Gastrocnemius medialis (tissue), 4 donors: ENCODE data around the gene TFCP2L1. TPM values are rescaled to one million over a fixed set of nuclear protein-coding genes. Genes with fewer than 3 reads are reported as not detected.

Experiments
- ATAC-seq, 2 donors: fragments of 150-250 bp; one replicate each; pipeline ENCODE4 v1.9.1; 2016
- DNase-seq, 2 donors: peaks; one replicate each; pipeline ENCODE4 v3.0.0-alpha.2; 2019
- H3K27ac ChIP-seq, 4 donors: fragments of 200-600 bp; sonication (generic); 1 replicate in 1 of 4; 2 replicates in 3 of 4; pipeline ENCODE4 v1.5.1; 2016 to 2018; ENCODE audit warnings: mild to moderate bottlenecking in 2 of 4, moderate library complexity in 1 of 4
- H3K27me3 ChIP-seq, 3 donors: fragments of 200-600 bp; sonication (generic) in 2 of 3; 1 replicate in 1 of 3; 2 replicates in 2 of 3; pipeline versions ENCODE4 v1.5.1 to v1.6.0; 2016 to 2019; ENCODE audit warnings: mild to moderate bottlenecking in 1 of 3, moderate library complexity in 1 of 3
- H3K36me3 ChIP-seq, 2 donors: fragments of 200-600 bp; sonication (generic) in 1 of 2; one replicate each; pipeline ENCODE4 v1.5.1; 2017 to 2018
- H3K4me1 ChIP-seq, 2 donors: fragments of 200-600 bp; sonication (generic) in 1 of 2; one replicate each; pipeline ENCODE4 v1.5.1; 2016 to 2017; ENCODE audit warnings: mild to moderate bottlenecking in 2 of 2
- H3K4me3 ChIP-seq, 4 donors: fragments of 200-600 bp; sonication (generic) in 3 of 4; 1 replicate in 1 of 4; 2 replicates in 3 of 4; pipeline ENCODE4 v1.5.1; 2016 to 2019; ENCODE audit warnings: mild to moderate bottlenecking in 2 of 4
- H3K9me3 ChIP-seq, 3 donors: fragments of 200-600 bp; sonication (generic) in 2 of 3; 1 replicate in 1 of 3; 2 replicates in 2 of 3; pipeline ENCODE4 v1.5.1; 2016 to 2019
- POLR2A ChIP-seq, 2 donors: fragments of 450-650 bp; IDR thresholded peaks; one replicate each; pipeline ENCODE4 v1.6.1; 2017; ENCODE audit warnings: antibody characterized with exemption in 2 of 2, mild to moderate bottlenecking in 2 of 2, moderate library complexity in 2 of 2
- in situ Hi-C, 4 donors: fragments of 200-750 bp; cut with MboI; loops; one replicate each; pipeline versions ENCODE4 v1.15.0 to v1.8.0; 2017; ENCODE audit warnings: low sequenced_read_pairs in 4 of 4
- intact Hi-C: fragments of 100-400 bp; cut with DNase I; formaldehyde crosslinking; loops from one replicate; pipeline ENCODE4 v1.15.1; 2023; ENCODE audit warnings: low total_unique reads
- total RNA-seq, 4 donors: library from RNA; depleted of rRNA; stranded (reverse); fragments of >200 nt; gene quantifications; one replicate each; pipeline versions ENCODE4 v1.1.0 to v1.2.3, GENCODE V29; 2016
- TF ChIP-seq, protein P1 (sequence below), 5 experiments: fragments of 450-650 bp in 3 of 5; fragments of 200-600 bp in 2 of 5; sonication (generic) in 2 of 5; IDR thresholded peaks in 4 of 5; conservative IDR thresholded peaks in 1 of 5; 1 replicate in 4 of 5; 2 replicates in 1 of 5; pipeline ENCODE4 v1.5.1; 2016 to 2019; ENCODE audit warnings: antibody characterized with exemption in 5 of 5, mild to moderate bottlenecking in 3 of 5, moderate library complexity in 3 of 5

TFCP2L1 gene
- total RNA-seq, 4 donors from 2014 or later = 1.2 to 3.2 (median 1.8) TPM

DNA sequence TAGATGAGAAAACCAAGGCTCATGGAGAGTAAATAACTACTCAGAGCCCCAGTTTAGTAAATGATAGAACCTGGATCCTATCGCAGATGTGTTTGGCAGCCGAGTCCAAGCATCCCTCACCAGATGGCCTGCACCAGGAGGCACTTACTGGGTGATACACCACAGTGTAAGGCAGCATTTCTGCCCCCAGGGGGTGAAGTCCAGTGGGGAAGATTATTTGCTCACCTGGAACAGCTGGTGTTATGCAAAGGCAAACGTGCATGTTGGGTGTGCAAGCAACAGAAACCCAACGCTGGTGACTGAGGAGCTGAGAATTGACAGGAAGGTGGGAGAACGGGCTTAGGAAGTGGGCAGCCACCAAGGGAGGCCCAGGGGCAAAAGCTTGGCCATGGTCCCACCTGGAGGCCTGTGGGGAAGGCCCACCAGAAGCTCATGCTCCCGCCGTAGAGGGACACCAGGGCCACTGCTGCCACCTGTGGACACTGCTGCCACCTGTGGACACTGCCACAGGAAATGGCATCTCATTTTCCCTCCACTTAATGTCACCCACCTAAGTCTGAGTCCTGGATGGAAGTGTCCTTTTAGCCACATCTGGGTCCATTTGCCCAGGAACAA is 100.6 kb downstream of the TFCP2L1 start:
- TF ChIP-seq, protein P1, sequence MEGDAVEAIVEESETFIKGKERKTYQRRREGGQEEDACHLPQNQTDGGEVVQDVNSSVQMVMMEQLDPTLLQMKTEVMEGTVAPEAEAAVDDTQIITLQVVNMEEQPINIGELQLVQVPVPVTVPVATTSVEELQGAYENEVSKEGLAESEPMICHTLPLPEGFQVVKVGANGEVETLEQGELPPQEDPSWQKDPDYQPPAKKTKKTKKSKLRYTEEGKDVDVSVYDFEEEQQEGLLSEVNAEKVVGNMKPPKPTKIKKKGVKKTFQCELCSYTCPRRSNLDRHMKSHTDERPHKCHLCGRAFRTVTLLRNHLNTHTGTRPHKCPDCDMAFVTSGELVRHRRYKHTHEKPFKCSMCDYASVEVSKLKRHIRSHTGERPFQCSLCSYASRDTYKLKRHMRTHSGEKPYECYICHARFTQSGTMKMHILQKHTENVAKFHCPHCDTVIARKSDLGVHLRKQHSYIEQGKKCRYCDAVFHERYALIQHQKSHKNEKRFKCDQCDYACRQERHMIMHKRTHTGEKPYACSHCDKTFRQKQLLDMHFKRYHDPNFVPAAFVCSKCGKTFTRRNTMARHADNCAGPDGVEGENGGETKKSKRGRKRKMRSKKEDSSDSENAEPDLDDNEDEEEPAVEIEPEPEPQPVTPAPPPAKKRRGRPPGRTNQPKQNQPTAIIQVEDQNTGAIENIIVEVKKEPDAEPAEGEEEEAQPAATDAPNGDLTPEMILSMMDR (IDR thresholded peaks at IDR 0.05 in 4 of 5, conservative IDR thresholded peaks at IDR 0.05 in 1 of 5) = peak in 1 of 5 experiments; percentile 8
- TF ChIP-seq POLR2A (IDR thresholded peaks at IDR 0.05) = no peak
- in situ Hi-C loops = no loop called here
- Histone ChIP-seq H3K27ac (peak overlapping the region in 3 of 4 donors; percentile 72 to 85 (median 73)), H3K27me3 (no peaks in the 10 kb centered on the region), H3K4me1 (peaks cover 5 to 23% of the 10 kb centered on the region in 2 donors), H3K4me3 (no peak overlapping the region), H3K9me3 (no peaks in the 10 kb centered on the region), H3K36me3 (no peaks in the 10 kb centered on the region)
- intact Hi-C loops = no loop called here
- ATAC-seq (no peak), DNase-seq (no peak)

DNA sequence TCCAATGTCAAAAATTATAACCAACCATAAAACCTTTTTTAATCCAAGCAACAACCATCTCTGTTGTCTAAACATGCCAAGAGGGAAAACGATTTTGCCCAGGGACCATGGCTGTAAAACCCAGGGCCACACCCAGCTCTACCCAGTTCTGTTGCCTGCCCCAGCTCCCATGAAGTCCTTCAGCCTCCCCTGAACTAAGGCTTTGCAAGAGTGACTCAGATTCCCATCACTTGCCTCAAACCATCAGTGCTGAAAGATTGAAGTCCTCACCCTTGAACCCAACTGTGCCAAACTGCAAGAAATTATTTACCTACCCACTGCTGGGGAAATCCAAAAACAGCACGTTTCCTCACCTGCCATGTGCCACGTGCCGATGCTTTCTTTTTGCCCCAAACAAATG is 102.5 kb downstream of the TFCP2L1 start:
- no peak overlapping the region for H3K4me3 ChIP-seq
- ATAC-seq (no peak), DNase-seq (no peak)
- no peaks in the 10 kb centered on the region for H3K36me3 ChIP-seq
- H3K27me3 ChIP-seq = no peaks in the 10 kb centered on the region
- in situ Hi-C loops = no loop called here
- H3K27ac ChIP-seq = no peak overlapping the region
- intact Hi-C loops = no loop called here
- H3K4me1 ChIP-seq = peaks cover 5 to 18% of the 10 kb centered on the region in 2 donors
- TF ChIP-seq, protein P1 (IDR thresholded peaks at IDR 0.05 in 4 of 5, conservative IDR thresholded peaks at IDR 0.05 in 1 of 5) = no peak
- TF ChIP-seq POLR2A (IDR thresholded peaks at IDR 0.05) = no peak
- no peaks in the 10 kb centered on the region for H3K9me3 ChIP-seq

GRCh38 chr2:121179467-121179866 is 105.5 kb downstream of the TFCP2L1 start:
- peaks cover 0 to 7% of the 10 kb centered on the region in 2 donors for H3K4me1 ChIP-seq
- no peak overlapping the region for H3K4me3 ChIP-seq
- no peak for ATAC-seq
- no peak for DNase-seq
- H3K36me3 ChIP-seq = no peaks in the 10 kb centered on the region
- H3K27ac ChIP-seq = no peak overlapping the region
- intact Hi-C loops (loop anchor here (10.0 kb wide), 1 partner anchor 1425 kb away; the partner anchor contains the start of gene PTPN4), in situ Hi-C loops (no loop called here)
- H3K9me3 ChIP-seq = no peaks in the 10 kb centered on the region
- TF ChIP-seq POLR2A (IDR thresholded peaks at IDR 0.05) = no peak
- TF ChIP-seq, protein P1 (IDR thresholded peaks at IDR 0.05 in 4 of 5, conservative IDR thresholded peaks at IDR 0.05 in 1 of 5) = no peak
- no peaks in the 10 kb centered on the region for H3K27me3 ChIP-seq

DNA sequence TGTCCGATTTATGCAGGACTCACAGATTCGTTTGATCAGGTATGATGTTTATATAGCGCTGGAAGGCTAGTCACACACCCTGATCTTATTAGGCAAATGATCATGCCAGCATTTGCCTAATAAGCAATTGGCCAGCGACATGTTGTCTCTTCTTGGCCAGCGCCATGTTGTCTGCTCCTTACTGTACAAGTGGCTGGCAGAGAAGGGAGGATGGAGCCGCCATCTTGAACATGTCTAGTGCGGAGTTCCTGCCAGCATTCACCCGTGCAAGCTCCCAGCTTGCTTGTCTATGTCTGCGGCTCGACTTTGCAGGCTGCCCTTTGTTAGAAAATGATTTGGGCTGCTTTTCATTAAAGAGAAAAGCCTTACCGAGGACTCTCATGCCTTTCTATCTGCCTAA is 106.3 kb downstream of the TFCP2L1 start:
- in situ Hi-C loops = no loop called here
- no peaks in the 10 kb centered on the region for H3K9me3 ChIP-seq
- no peaks in the 10 kb centered on the region for H3K36me3 ChIP-seq
- no peak overlapping the region for H3K27ac ChIP-seq
- intact Hi-C loops = loop anchor here (10.0 kb wide), 1 partner anchor 1424 kb away; the partner anchor contains the start of gene PTPN4
- H3K4me1 ChIP-seq = peaks cover 0 to 8% of the 10 kb centered on the region in 2 donors
- TF ChIP-seq POLR2A (IDR thresholded peaks at IDR 0.05) = no peak
- no peak for ATAC-seq
- H3K27me3 ChIP-seq = no peaks in the 10 kb centered on the region
- DNase-seq = no peak
- H3K4me3 ChIP-seq = no peak overlapping the region

DNA sequence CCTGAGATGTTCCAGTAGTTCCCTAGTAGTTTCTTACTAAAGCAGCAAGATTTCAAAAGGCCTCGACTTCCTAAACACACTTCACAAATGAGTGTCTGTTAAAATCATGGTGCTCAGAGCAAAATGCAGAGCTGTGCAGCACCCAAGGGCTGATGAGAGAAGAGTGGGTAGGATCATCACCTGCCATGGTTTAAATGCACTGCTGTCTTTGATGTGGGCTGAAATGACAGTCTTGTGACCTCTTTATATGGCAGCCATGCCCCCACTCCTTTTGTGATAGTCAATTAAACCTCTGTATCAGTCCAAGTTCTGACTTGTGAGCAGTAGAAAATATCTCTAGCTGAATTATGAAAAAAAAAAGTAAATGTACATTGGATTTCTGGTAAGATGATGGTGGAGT is 107.1 kb downstream of the TFCP2L1 start:
- intact Hi-C loops (loop anchor here (10.0 kb wide), 1 partner anchor 1423 kb away; the partner anchor contains the start of gene PTPN4), in situ Hi-C loops (no loop called here)
- no peaks in the 10 kb centered on the region for H3K27me3 ChIP-seq
- H3K4me3 ChIP-seq = no peak overlapping the region
- no peaks in the 10 kb centered on the region for H3K9me3 ChIP-seq
- peaks cover 0 to 8% of the 10 kb centered on the region in 2 donors for H3K4me1 ChIP-seq
- DNase-seq = no peak
- TF ChIP-seq, protein P1 (IDR thresholded peaks at IDR 0.05 in 4 of 5, conservative IDR thresholded peaks at IDR 0.05 in 1 of 5) = no peak
- TF ChIP-seq POLR2A (IDR thresholded peaks at IDR 0.05) = no peak
- no peak for ATAC-seq
- H3K27ac ChIP-seq = no peak overlapping the region
- no peaks in the 10 kb centered on the region for H3K36me3 ChIP-seq
